GM15510 (cell line): ENCODE data around the gene MSMO1.

Experiments used
- POLR2A ChIP-seq: IDR thresholded peaks from 3 replicates; pipeline ENCODE4 v1.6.1; 2011; ENCODE audit warnings: borderline replicate concordance; ENCODE audit not compliant: insufficient read length; ENCODE audit errors: extremely low read depth

MSMO1 gene

DNA sequence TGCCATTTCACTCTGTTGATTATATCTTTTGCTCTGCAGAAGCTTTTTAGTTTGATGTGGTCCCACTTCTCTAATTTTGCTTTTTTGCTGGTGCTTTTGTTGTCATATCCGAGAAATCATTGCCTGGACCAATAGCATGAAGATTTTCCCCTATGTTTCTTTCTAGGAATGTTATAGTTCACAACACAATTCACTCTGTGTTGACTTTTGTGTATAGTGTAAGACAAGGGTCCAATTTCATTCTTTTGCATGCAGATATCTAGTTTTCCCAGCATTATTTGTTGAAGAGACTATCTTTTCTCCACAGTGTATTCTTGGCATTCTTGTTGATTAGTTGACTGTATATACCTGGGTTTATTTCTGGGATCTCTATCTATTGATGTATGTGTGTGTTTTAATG, 43.1 kb downstream of the MSMO1 start:
- no peak for TF ChIP-seq POLR2A

DNA sequence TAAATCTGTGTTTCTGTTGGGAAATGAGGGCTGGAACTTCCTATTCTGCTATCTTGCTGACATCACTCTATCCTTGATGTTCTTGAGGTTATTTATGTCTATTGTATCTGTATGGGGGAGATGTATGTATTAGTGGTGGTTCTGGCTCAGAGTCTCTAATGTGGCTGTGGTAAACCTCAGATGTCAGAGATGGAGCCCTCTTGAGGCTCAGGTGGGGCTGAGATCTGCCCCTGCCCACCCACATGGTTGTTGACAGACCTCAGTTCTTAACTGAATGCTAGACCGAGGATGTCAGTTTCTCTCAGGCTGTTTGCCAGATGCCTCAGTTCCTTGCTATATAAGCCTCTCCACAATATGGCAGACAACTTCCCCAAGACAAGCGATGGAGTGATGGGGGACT, 48.0 kb downstream of the MSMO1 start:
- TF ChIP-seq POLR2A: no peak

DNA sequence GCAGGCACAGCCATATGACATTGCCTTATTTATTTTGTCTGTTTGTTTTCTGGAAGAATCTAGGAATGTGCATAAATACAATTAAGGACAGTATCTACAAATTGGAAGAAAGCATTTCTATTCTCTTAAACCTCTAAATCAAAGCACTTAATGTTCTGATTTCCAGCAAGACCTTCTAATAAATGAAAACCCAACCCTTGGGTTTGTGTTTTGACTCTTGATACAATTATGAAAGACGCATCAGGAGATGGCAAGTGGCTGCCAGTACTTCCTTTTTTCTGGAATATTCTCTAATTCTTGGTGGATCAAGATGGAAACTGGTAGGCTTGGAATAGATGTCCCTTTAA, 50.9 kb downstream of the MSMO1 start:
- no peak for TF ChIP-seq POLR2A

DNA sequence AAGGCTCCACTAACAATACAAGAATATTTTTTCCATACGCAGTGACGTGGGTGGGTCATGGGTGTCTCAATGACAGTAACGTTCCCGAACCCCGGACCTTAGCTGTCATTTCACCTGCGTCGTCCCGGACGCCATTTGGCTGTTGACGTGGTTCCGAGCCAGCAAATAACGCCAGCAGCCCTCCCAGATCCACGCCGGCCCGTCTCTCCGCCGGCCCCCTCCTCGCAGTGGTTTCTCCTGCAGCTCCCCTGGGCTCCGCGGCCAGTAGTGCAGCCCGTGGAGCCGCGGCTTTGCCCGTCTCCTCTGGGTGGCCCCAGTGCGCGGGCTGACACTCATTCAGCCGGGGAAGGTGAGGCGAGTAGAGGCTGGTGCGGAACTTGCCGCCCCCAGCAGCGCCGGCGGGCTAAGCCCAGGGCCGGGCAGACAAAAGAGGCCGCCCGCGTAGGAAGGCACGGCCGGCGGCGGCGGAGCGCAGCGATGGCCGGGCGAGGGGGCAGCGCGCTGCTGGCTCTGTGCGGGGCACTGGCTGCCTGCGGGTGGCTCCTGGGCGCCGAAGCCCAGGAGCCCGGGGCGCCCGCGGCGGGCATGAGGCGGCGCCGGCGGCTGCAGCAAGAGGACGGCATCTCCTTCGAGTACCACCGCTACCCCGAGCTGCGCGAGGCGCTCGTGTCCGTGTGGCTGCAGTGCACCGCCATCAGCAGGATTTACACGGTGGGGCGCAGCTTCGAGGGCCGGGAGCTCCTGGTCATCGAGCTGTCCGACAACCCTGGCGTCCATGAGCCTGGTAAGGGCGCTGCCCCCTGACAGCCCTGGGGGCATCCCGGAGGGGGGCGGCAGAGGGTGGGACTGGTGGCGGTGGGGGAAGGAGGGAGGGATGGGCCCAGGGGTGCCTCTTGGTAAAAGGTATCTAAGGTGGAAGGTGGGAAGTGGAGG, 51.5 kb downstream of the MSMO1 start, which contains the start of gene CPE:
Gene CPE (plus strand): TSS at position 264 of the 933 bp plus-strand sequence. CDS start 214 bp downstream, at position 478.
- no peak for TF ChIP-seq POLR2A

DNA sequence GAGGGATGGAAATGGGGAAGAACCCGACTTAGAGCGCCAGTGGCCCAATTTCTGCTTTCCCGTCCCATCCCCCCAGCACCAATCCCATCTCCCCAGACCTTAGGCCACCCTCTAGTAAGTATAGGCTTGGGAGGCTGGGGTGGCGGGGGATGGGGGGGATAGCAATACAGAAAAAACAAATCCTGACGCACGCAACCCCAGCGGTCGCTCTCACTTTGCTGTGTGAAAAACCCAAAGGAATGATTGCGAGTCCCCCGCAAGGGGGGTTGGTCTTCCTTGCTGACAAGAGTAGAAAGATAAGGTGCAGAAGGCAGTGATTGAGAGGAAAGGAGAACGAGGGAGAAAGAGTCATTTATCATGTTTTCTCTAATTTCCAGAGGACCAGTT, 52.2 kb downstream of the MSMO1 start:
- no peak for TF ChIP-seq POLR2A

DNA sequence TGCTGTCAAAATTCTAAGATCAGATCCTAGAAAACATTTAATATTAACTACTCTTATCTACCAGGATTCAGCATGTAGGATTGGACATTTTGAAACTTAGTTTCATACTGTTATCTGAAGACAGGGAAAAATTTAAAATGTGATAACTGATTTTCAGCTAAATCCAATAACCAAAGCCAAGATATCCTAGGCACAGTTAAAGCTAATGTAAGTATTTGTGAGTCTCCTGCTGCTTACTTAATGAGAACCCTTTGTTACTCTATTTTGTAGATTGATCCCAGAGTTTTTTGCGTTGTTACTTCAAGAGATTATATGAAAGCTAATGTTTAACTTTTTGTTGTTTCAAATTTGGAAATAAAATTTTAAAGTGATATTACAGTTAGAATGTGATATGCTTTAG, 53.3 kb downstream of the MSMO1 start:
- no peak for TF ChIP-seq POLR2A

DNA sequence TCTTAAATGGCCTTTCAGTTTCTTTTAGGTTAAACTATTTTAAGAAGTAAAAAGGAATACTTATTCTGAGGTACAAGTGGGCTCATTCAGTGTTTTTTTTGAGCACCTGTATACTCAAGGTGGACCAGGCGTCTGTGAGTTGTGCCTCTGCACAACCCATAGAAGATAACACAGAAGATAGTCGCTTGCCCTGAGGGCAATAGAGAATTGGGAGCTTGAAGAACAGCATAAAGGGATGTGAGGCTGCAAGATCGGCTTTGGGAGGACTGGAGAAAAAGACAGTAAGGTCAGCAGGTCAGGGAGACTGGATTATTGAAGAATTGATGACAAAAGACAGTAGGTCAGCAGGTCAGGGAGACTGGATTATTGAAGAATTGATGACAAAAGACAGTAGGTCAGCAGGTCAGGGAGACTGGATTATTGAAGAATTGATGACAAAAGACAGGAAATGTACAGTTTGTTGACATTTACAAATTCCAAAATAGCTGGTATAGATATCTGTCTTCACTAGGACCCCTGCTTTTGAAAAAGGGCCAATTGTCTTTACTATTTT, 54.4 kb downstream of the MSMO1 start:
- no peak for TF ChIP-seq POLR2A

DNA sequence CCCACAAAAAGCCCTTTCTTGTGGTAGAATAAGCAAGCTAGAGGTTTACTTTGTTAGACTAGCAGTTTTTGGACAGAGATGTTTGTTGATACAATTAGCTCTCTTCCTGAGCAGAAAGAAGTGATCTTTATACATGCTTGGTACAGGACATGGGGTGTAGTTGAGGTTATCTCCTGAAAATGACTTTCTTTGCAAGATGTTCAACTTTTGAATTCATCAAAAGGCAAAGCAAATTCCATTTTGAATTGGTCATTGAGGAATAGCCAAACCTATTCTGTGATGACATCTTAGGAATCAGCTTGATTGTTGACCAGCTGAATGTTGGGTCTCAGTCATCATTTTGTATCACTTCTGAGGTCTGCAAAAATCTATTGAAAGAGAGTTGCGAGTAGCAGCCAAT, 55.2 kb downstream of the MSMO1 start:
- no peak for TF ChIP-seq POLR2A

DNA sequence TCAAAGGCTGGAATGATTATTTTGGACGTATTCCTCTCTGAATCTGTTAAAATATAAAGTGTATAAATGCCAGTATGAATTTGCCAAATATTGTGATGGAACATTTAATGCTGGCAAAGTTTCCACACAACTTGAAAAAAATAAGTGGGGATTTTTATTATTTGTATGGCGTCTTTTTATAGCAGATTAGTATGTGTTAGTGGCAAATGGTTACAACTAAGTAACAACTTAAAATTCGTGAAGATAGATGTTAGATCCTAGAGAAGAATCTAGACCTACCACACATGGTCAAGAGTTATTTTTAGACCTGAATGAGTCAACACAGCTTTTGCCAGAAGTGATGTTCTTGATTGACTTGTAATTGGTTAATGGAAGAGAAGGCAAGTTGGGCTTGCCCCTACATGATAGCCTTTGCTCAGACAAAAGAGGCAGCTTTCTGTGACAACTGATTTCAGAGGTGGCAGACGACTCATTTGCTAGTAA, 56.2 kb downstream of the MSMO1 start:
- no peak for TF ChIP-seq POLR2A

DNA sequence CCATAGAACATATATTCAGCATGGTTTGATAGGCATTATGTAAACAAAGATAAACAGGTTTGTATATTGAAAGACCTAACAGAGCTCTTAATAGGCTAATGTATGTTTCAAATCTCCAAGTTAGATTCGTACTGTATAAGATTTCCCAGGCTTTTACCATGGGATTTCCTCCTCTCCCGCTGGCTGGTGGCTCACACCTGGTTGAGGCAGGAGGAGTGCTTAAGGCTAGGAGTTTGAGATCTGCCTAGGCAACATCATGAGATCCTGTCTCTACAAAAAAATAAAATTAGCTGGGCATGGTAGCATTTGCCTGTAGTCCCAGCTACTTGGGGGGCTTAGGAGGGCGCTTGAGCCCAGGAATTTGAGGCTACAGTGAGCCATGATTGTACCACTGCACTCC, 56.7 kb downstream of the MSMO1 start:
- TF ChIP-seq POLR2A: no peak

DNA sequence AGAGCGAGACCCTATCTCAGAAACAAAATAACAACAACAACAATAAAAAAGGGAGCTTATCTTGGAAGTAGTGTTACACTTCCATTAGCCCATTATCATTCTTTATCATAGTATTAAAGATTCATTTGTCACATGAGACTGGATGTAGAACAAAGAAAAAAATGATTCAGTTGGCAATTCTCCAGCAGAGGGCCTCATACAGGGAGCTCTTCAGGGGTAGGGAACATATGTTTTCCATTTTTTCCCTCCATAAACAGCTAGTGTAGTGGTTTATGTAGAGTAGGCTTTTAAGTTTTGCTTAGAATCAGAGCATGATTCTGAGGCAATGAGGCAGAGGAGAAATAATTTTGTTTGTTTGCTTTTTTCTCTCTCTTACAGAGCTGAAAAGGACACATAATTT, 57.1 kb downstream of the MSMO1 start:
- no peak for TF ChIP-seq POLR2A

DNA sequence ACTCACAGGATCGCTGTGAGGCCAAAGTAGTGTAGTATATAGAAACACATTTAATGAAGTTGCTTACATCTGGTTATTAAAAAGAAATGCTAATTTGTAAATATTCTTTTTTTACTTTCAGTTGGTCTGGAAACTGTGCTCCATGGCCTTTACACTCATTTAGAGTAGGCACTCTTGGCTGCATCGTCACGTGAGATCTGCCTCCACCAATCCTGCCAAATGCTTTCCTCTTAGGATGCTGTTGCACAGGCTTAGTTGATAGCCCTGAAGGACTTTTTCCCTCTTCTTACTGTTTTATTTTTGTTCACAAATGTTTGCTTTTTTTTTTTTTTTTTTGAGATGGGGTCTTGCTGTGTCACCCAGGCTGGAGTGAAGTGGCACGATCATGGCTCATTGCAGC, 57.7 kb downstream of the MSMO1 start:
- no peak for TF ChIP-seq POLR2A

DNA sequence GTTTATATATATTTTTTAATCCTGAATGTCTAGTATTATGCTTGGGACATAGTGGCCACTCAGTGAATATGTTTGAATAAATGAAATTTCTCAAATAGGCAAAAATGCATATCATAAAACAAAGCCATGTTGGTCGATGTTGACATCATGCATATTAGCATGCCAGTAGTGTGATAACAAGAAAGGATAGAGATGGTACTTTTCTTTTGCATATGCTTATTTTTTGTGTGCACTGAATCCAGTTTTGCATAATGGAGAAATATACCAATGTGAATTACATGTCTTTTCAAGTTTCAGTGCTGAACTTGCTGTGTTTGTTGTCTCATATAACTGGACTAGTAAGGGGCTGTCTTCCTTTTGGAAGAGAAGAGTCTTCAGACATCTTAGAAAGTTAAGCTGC, 58.9 kb downstream of the MSMO1 start:
- no peak for TF ChIP-seq POLR2A

DNA sequence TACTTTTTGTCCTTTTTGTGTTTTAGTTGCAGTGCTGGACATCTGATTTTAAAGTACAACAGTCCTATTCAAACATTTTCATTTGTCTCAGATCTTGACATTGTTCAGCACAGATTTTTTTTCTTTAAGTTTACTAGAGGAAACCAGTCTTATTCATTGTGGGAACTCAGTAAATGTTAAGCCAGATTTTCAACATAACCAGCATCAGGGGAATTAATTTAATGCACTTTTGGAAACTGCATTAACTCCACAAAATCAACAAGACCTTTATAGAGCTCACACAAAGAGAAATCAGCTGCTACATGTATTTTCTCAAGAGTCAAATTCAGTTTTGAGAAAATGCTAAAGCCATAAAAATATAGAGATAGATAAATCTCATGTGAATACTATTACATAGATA, 61.3 kb downstream of the MSMO1 start:
- no peak for TF ChIP-seq POLR2A
